ENCODE results near the gene CPB2.

- TF ChIP-seq CTCF (conservative IDR thresholded peaks at IDR 0.05 in 1 of 2, IDR thresholded peaks at IDR 0.05 in 1 of 2; ENCODE audit: low read depth in 1 of 2, low read length in 2 of 2), result no peak
- no peak for TF ChIP-seq EZH2 (IDR thresholded peaks at IDR 0.05; ENCODE audit: low read length, missing control alignments)
Observed at GRCh38 chr13:46022481-46022880, 82.4 kb downstream of the CPB2 start.
